Neural cell (in vitro differentiated cells): ENCODE results near the gene ARHGAP40. TPM values are rescaled to one million over a fixed set of nuclear protein-coding genes. Genes with fewer than 3 reads are reported as not detected.

Experiments
- H2AFZ ChIP-seq: fragments of 200-600, 300-800 bp; sonication (generic), shearing (Covaris generic); 2 replicates; pipeline ENCODE4 v1.6.0; 2014; ENCODE audit warnings: low read depth, mild to moderate bottlenecking, antibody characterized with exemption, low read length, moderate library complexity
- H3F3A ChIP-seq: fragments of 200-600 bp; shearing (Covaris generic); 2 replicates; pipeline ENCODE4 v1.6.1; 2016; ENCODE audit warnings: mild to moderate bottlenecking, moderate library complexity, mixed read lengths, antibody characterized with exemption, low read length; ENCODE audit not compliant: insufficient read depth, poor library complexity, severe bottlenecking
- H3K27ac ChIP-seq: fragments of 200-600, 300-800 bp; sonication (generic), shearing (Covaris generic); 2 replicates; pipeline ENCODE4 v1.5.1; 2014; ENCODE audit warnings: mild to moderate bottlenecking, low read length, moderate library complexity
- H3K27me3 ChIP-seq: fragments of 300-800, 200-600 bp; sonication (generic), shearing (Covaris generic); 2 replicates; pipeline ENCODE4 v1.6.0; 2014; ENCODE audit warnings: mild to moderate bottlenecking, low read depth, low read length, moderate library complexity; ENCODE audit not compliant: insufficient read depth
- H3K36me3 ChIP-seq: fragments of 300-800, 200-600 bp; sonication (generic), shearing (Covaris generic); 2 replicates; pipeline ENCODE4 v1.5.1; 2014; ENCODE audit warnings: mild to moderate bottlenecking, antibody characterized with exemption, low read length, moderate library complexity; ENCODE audit not compliant: insufficient read depth
- H3K4me2 ChIP-seq: fragments of 300-800, 200-600 bp; sonication (generic), shearing (Covaris generic); 2 replicates; pipeline ENCODE4 v1.6.0; 2014; ENCODE audit warnings: mild to moderate bottlenecking, low read length
- H3K4me3 ChIP-seq: fragments of 300-800, 200-600 bp; sonication (generic), shearing (Covaris generic); 2 replicates; pipeline ENCODE4 v1.5.1; 2014; ENCODE audit warnings: mild to moderate bottlenecking, low read length, moderate library complexity
- H3K79me2 ChIP-seq: fragments of 200-600 bp; shearing (Covaris generic); replicated peaks from 2 replicates; pipeline ENCODE4 v1.6.0; 2014; ENCODE audit warnings: mild to moderate bottlenecking, low read length, moderate library complexity; ENCODE audit not compliant: insufficient read depth
- H3K9ac ChIP-seq: fragments of 300-800, 200-600 bp; sonication (generic), shearing (Covaris generic); 2 replicates; pipeline ENCODE4 v1.6.1; 2016; ENCODE audit warnings: mild to moderate bottlenecking, low read length, mixed read lengths
- H3K9me2 ChIP-seq: fragments of 200-600 bp; shearing (Covaris generic); 2 replicates; pipeline ENCODE4 v1.6.1; 2016; ENCODE audit warnings: mild to moderate bottlenecking, low read length, mixed read lengths; ENCODE audit not compliant: insufficient read depth
- H3K9me3 ChIP-seq: fragments of 200-600, 300-800 bp; sonication (generic), shearing (Covaris generic); 2 replicates; pipeline ENCODE4 v1.6.1; 2016; ENCODE audit warnings: mild to moderate bottlenecking, mixed run types, low read length, moderate library complexity, mixed read lengths
- H4K20me1 ChIP-seq: fragments of 200-600 bp; shearing (Covaris generic); 2 replicates; pipeline ENCODE4 v1.6.1; 2016; ENCODE audit warnings: mild to moderate bottlenecking, mixed run types; ENCODE audit not compliant: insufficient read depth
- EP300 ChIP-seq: fragments of 450-650 bp; conservative IDR thresholded peaks from 2 replicates; pipeline ENCODE4 v1.6.1; 2014; ENCODE audit warnings: antibody characterized with exemption, mild to moderate bottlenecking, moderate library complexity; ENCODE audit not compliant: poor library complexity, severe bottlenecking
- EZH2 ChIP-seq: fragments of 200-600, 300-800 bp; shearing (Covaris generic), sonication (generic); IDR thresholded peaks from 2 replicates; pipeline ENCODE4 v1.6.1; 2014; ENCODE audit warnings: antibody characterized with exemption, low read length, borderline replicate concordance, mild to moderate bottlenecking; ENCODE audit not compliant: insufficient read depth, poor library complexity, severe bottlenecking
- MXI1 ChIP-seq: fragments of 450-650 bp; conservative IDR thresholded peaks from 2 replicates; pipeline ENCODE4 v1.6.1; 2014; ENCODE audit warnings: antibody characterized with exemption, mild to moderate bottlenecking; ENCODE audit not compliant: poor library complexity, severe bottlenecking
- POLR2AphosphoS5 ChIP-seq: IDR thresholded peaks from 2 replicates; pipeline ENCODE4 v1.6.1; 2012
- RAD21 ChIP-seq: fragments of 450-650 bp; conservative IDR thresholded peaks from 2 replicates; pipeline ENCODE4 v1.6.1; 2014; ENCODE audit warnings: antibody characterized with exemption, mild to moderate bottlenecking, moderate library complexity
- SMC3 ChIP-seq: fragments of 450-650 bp; conservative IDR thresholded peaks from 2 replicates; pipeline ENCODE4 v1.6.1; 2014; ENCODE audit warnings: antibody characterized with exemption, mild to moderate bottlenecking, moderate library complexity; ENCODE audit not compliant: poor library complexity
- TAF1 ChIP-seq: IDR thresholded peaks from 2 replicates; pipeline ENCODE4 v1.6.1; 2012; ENCODE audit warnings: low read depth
- polyA plus RNA-seq: library from polyadenylated mRNA; depleted of rRNA; stranded (reverse); fragments of >200 nt; gene quantifications from 2 replicates; pipeline ENCODE4 v1.2.3, GENCODE V29; 2014
- TF ChIP-seq, protein P1 (sequence below): fragments of 450-650 bp; IDR thresholded peaks from 2 replicates; pipeline ENCODE4 v1.5.1; 2014; ENCODE audit warnings: antibody characterized with exemption, mild to moderate bottlenecking, moderate library complexity; ENCODE audit not compliant: poor library complexity, severe bottlenecking
- TF ChIP-seq, protein P2 (sequence below): IDR thresholded peaks from 2 replicates; pipeline ENCODE4 v1.6.1; 2012; ENCODE audit warnings: borderline replicate concordance

ARHGAP40 gene
- polyA plus RNA-seq, 1 donor from 2014 or later: 0.61 TPM

DNA sequence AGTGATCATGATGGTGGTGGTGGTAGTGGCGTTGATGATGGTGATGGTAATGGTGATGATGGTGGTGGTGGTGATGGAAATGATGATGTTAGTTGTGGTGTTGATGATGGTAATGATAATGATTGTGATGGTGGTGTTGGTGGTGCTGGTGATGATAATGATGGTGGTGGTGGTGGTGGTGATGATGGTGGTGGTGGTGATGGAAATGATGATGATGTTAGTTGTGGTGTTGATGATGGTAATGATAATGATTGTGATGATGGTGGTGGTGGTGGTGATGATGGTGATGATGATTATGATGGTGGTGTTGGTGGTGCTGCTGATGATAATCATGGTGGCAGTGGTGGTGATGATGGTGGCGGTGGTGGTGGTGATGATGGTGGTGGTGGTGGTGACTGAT, 51.4 kb downstream of the ARHGAP40 start:
- no peaks in the 10 kb centered on the region for H4K20me1 ChIP-seq
- H3K36me3 ChIP-seq: no peaks in the 10 kb centered on the region
- no peak overlapping the region for H3K27ac ChIP-seq
- TF ChIP-seq SMC3: no peak
- TF ChIP-seq, protein P1, sequence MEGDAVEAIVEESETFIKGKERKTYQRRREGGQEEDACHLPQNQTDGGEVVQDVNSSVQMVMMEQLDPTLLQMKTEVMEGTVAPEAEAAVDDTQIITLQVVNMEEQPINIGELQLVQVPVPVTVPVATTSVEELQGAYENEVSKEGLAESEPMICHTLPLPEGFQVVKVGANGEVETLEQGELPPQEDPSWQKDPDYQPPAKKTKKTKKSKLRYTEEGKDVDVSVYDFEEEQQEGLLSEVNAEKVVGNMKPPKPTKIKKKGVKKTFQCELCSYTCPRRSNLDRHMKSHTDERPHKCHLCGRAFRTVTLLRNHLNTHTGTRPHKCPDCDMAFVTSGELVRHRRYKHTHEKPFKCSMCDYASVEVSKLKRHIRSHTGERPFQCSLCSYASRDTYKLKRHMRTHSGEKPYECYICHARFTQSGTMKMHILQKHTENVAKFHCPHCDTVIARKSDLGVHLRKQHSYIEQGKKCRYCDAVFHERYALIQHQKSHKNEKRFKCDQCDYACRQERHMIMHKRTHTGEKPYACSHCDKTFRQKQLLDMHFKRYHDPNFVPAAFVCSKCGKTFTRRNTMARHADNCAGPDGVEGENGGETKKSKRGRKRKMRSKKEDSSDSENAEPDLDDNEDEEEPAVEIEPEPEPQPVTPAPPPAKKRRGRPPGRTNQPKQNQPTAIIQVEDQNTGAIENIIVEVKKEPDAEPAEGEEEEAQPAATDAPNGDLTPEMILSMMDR: no peak
- TF ChIP-seq EP300: no peak
- no peak for TF ChIP-seq RAD21
- TF ChIP-seq TAF1: no peak
- no peak for TF ChIP-seq EZH2
- TF ChIP-seq, protein P2, sequence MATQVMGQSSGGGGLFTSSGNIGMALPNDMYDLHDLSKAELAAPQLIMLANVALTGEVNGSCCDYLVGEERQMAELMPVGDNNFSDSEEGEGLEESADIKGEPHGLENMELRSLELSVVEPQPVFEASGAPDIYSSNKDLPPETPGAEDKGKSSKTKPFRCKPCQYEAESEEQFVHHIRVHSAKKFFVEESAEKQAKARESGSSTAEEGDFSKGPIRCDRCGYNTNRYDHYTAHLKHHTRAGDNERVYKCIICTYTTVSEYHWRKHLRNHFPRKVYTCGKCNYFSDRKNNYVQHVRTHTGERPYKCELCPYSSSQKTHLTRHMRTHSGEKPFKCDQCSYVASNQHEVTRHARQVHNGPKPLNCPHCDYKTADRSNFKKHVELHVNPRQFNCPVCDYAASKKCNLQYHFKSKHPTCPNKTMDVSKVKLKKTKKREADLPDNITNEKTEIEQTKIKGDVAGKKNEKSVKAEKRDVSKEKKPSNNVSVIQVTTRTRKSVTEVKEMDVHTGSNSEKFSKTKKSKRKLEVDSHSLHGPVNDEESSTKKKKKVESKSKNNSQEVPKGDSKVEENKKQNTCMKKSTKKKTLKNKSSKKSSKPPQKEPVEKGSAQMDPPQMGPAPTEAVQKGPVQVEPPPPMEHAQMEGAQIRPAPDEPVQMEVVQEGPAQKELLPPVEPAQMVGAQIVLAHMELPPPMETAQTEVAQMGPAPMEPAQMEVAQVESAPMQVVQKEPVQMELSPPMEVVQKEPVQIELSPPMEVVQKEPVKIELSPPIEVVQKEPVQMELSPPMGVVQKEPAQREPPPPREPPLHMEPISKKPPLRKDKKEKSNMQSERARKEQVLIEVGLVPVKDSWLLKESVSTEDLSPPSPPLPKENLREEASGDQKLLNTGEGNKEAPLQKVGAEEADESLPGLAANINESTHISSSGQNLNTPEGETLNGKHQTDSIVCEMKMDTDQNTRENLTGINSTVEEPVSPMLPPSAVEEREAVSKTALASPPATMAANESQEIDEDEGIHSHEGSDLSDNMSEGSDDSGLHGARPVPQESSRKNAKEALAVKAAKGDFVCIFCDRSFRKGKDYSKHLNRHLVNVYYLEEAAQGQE: no peak
- TF ChIP-seq POLR2AphosphoS5: no peak
- no peak for TF ChIP-seq MXI1
- no peaks in the 10 kb centered on the region for H3K9me2 ChIP-seq
- H3K9ac ChIP-seq: no peak overlapping the region
- no peaks in the 10 kb centered on the region for H3K79me2 ChIP-seq
- no peak overlapping the region for H2AFZ ChIP-seq
- H3F3A ChIP-seq: no peaks in the 10 kb centered on the region
- no peak overlapping the region for H3K4me3 ChIP-seq
- no peaks in the 10 kb centered on the region for H3K27me3 ChIP-seq
- no peaks in the 10 kb centered on the region for H3K9me3 ChIP-seq
- H3K4me2 ChIP-seq: no peak overlapping the region

DNA sequence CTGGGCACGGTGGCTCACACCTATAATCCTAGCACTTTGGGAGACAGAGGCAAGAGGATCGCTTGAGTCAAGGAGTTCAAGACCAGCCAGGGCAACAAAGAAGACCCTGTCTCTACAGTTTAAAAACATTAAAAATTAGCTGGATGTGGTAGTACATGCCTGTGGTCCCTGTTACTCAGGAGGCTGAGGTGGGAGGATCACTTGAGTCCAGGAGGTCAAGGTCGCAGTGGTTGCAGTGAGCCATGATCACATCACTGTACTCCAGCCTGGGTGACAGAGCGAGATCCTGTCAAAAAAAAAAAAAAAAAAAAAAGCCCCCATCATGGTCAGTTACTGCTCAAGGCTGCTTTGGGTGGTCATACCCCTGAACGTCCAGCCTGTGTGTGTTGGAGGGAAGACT, 55.8 kb downstream of the ARHGAP40 start:
- Histone ChIP-seq H3K9me2 (no peaks in the 10 kb centered on the region), H3K79me2 (no peaks in the 10 kb centered on the region)
- TF ChIP-seq, protein P1: no peak
- TF ChIP-seq, protein P2: no peak
- TF ChIP-seq EZH2: no peak

More for the DNA sequence above, 55.8 kb downstream of the ARHGAP40 start:
- Histone ChIP-seq H4K20me1 (no peaks in the 10 kb centered on the region), H2AFZ (no peak overlapping the region), H3K4me2 (no peak overlapping the region), H3K27ac (no peak overlapping the region), H3K27me3 (no peaks in the 10 kb centered on the region), H3K9ac (no peak overlapping the region), H3K4me3 (no peak overlapping the region), H3F3A (peaks cover 4% of the 10 kb centered on the region), H3K9me3 (no peaks in the 10 kb centered on the region), H3K36me3 (no peaks in the 10 kb centered on the region)
